GDM1 (cell line): ENCODE measurements around the gene OR7G2.

Experiments used
- DNase-seq: peaks from one replicate; lab custom pipeline; 2025; lab: John Stamatoyannopoulos, UW

Gene OR7G2

GRCh38 chr19:9107375-9107774 lies at the start of gene OR7G2:
Gene OR7G2, minus strand, starts transcription at chr19:9107475. Its CDS starts 4,232 bp downstream, at chr19:9103243.
- no peak for DNase-seq

GRCh38 chr19:9156304-9156703 lies 49.0 kb upstream of the OR7G2 start:
- no peak for DNase-seq

DNA sequence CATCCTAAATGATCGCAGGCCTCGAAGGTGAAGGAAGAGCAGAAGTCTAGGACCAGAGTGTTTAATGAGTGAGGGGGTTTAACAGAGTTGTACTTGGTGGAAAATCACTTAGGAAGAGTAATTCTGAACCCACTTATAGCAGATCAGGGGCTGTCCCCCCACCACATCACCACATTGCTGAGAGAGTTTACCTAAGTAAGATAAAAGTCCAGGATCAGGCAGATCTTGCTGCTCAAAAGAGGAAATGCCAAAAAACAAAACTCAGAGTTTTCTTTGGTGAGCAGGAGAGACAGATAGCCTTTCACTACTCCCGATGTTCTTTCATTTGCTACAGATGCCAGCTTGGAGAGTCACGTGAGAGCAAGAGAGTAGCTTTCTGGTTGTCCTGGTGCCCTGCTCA lies 48.3 kb upstream of the OR7G2 start:
- DNase-seq, result no peak

DNA sequence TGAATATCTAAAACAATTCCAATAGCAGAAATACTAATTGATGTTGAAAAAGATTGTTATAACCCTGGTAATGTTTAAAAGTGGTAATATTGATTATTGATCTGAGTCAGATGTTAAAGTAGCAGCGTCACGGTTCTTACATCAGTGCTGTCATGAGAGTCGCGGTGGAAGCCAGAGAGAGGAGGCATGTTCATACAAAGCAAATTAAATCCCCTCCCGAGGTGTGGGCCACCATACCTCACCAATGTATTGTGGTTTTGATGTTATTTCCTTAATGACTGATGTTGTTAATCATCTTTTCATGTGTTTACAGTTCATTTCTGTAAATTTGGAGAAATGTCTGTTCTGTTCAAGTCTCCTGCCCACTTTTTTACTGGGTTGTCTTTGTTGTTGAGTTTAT lies 44.1 kb upstream of the OR7G2 start:
- DNase-seq, result no peak

GRCh38 chr19:9150650-9151049 lies 43.4 kb upstream of the OR7G2 start:
- no peak for DNase-seq

DNA sequence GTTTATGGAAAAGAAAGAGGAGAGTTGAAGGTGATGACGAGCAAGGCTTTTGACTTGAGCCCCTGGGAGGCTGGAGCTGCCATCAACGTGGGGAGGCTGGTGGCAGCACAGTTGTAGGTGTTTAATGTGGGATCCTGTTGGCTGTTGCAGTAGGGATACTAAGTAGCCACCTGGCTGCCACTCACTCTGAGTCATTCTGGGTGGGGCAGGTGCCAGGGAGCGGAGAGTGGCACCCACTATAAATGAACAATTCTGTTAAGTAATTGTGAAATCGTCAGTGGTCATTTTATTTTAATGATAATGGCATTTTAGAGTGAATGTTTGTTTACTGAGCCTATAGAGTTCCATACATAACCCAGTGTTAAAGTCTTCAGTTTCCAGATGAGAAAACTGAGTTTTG lies 42.7 kb upstream of the OR7G2 start:
- DNase-seq, result no peak

GRCh38 chr19:9148697-9149096 lies 41.4 kb upstream of the OR7G2 start:
- no peak for DNase-seq

- no peak for DNase-seq
These were observed 39.6 kb upstream of the OR7G2 start for GRCh38 chr19:9146882-9147281.

DNA sequence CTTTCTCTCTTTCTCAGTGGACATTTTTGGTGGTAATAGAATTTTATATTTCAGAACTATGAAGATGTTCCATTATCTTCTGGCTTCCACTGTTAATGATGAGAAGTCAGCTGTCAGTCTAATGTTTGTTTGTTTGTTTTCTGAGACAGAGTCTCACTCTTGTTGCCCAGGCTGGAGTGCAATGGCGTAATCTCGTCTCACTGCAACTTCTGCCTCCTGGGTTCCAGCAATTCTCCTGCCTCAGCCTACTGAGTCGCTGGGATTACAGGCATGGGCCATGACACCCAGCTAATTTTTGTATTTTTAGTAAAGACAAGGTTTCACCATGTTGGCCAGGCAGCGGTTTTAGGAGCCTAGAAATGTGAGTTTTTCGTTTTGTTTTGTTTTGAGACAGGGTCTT lies 37.6 kb upstream of the OR7G2 start:
- no peak for DNase-seq

DNA sequence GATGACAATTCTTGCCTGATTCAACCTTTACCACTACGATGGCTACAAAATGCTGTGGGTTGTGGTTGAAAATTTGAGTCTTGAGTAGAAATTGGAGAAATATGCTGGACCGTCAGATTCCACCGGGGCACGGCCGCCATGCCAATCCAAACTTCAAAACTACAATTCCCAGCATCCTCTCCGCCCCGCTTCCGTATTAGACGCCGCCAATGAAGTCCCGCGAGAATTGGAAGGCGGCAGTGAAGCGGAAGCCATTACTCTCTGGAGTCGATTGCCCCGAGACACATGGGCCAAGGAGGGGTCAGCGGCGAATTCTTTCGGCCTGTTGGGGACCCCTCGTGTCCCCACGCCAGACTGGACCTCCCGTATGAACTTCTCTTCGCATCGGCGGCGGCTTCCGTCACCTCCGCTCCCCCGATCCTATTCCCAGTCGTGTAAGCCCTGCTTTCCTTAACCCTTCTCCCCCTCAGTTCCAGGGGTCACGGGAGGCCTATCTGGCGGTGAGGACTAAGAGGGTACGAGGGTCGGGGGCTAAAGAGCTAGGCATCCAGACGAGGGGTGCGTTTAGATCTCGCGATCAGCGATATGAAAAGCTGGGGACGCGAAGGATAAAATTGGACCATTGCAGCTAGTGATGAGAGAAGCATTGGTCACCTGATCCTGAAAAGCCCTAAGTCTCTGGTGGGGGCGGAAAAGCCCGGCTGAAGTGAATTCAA lies 33.0 kb upstream of the OR7G2 start, which contains the start of gene ZNF317:
ZNF317 (plus strand) TSS at position 239 of the 716 bp plus-strand sequence. CDS start 15,620 bp downstream, outside the sequence.
- DNase-seq, result peak; percentile 81

DNA sequence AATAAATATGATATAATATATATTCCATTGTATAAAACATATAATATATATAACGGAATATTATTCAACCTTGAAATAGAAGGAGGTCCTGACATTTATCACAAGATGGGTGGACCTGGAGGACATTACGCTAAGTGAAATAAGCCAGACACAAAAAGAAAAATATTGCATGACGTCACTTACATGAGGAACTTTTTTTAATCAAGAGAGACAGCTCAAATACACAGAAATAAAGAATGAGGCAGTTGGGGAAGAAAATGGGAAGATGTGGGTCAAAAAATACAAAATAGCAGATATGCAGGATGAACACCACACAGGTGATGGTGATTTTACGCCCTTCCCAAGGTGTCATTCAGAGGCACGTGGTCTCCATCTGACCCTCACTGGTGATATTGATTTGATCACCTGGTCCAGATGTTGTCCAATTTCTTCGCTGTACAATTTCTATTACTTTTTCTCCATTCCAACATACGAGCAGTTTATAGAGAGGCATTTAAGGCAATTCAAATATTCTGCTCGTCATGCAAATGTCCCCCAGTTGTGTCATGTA lies 32.4 kb upstream of the OR7G2 start:
- DNase-seq, result no peak

DNA sequence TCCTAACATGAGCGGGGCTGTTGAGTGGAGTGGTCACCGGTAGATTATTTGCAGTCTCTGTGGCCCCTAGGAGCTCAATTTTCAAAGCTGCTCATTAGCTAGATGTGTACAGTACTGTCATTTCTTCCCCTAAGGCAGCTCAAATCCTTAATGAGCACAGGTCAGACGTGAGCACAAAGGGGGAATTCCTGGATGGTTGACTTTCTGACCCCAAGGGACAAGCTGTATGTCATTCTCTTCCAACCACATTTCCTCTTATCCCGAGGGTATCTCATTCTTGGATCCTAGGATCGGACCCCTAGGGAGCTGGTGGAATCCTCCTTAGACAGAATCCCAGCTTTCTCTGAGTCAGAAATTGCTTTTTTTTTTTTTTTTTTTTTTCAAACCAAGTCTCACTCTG lies 25.1 kb upstream of the OR7G2 start:
- DNase-seq, result no peak

DNA sequence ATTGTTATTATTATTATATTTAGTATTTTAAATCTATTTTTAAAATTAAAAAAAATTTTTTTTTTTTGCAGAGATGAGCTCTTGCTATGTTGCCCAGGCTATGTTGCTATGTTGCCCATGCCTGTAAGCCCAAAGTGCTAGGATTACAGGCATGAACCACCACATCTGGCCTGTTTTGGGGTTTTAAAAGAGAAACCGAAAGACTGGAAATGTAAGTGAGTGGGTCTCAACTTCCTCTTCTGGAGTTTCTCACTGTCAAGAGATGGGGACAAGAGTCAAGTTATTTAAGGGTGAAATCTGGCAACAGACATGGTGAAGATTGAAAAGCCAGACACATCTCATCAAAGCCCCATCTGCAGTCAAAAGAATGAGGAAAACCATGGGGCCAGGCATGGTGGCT lies 23.7 kb upstream of the OR7G2 start:
- no peak for DNase-seq

DNA sequence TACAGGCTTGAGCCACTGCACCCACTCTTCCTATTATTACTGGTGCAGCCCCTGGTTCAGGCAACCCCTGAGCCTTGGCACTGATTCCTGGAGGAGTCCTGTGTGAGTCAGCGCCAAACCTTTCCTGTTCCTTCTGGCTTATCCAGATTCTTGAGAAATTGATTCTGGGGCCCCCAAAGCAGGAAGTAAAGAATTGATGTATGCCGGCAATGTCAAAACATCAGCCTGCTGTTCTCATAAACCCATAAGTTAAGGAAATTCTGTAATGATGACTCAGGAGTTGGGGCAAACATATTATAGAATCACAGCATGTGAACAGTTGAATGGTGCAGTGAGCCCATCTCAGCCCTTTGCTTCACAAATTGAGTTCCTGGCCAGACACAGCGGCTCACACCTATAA lies 20.9 kb upstream of the OR7G2 start:
- no peak for DNase-seq

DNA sequence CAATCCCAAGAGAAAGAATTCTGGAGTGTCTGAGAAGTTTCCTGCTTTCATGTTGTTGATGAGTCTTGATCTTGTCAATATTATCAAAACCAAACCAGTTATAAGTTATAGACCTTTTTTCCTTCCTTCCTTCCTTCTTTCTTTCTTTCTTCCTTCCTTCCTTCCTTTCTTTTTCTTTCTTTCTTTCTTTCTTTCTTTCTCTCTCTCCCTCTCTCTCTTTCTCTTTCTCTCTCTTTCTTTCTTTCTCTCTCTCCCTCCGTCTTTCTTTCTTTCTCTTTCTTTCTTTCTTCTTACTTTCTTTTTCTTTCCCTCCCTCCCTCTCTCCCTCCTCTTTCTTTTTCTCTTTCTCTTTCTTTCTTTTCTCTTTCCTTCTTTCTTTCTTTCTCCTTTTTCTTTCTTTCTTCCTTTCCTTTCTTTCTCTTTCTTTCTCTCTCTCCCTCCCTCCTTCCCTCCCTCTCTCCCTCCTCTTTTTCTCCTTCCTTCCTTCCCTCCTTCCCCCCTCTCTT lies 19.7 kb upstream of the OR7G2 start, which contains the start of gene OR7G3:
OR7G3 (minus strand) TSS at position 51 of the 506 bp plus-strand sequence; CDS start at position 51, 0 bp downstream.
- no peak for DNase-seq

DNA sequence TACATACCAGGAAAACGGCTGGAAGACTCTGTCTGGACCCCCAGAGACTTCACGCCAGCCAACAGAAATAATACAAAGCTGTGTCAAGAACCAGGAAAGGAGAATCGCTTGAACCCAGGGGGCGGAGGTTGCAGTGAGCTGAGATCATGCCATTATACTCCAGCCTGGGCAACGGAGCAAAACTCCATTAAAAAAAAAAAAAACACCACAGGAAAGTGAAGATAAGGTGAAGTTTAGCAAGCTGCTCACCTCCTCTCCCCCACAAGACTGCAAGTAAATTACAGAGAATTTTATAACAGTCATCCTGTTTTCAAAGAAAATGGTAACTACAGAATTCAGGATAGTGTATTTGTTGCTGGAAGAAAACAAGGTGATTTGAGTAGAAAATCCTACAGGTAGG lies 9.3 kb upstream of the OR7G2 start:
- DNase-seq, result no peak

DNA sequence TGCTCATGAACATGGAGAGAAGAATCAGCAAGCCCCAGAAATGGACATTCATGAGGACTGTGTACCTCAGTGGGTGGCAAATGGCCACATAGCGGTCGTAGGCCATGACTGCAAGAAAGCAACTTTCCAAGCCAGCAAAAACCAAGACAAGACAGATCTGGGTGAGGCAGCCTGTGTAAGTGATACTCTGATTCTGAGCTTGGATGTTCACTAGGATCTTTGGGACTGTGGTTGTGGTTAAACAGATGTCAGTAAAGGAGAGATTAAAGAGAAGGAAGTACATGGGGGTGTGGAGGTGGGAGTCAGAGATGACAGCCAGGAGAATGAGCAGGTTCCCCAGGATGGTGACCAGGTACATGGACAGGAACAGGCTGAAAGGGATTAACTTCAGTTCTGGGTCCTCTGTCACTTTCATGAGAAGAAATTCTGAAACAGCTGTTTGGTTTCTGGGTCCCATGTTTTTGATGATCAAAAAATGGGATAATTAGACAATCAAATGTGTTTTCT lies 8.1 kb upstream of the OR7G2 start, which contains the start of gene OR7G1:
OR7G1 (minus strand) TSS at position 457 of the 507 bp plus-strand sequence; CDS start at position 457, 0 bp downstream.
- DNase-seq, result no peak

- no peak for DNase-seq
These were observed 2.7 kb upstream of the OR7G2 start for GRCh38 chr19:9109959-9110358.

GRCh38 chr19:9086761-9087160 lies 20.5 kb downstream of the OR7G2 start, which contains the start of gene OR1M1:
Gene OR1M1, plus strand, starts transcription at chr19:9087061. Its CDS starts 6,184 bp downstream, at chr19:9093245.
- no peak for DNase-seq

DNA sequence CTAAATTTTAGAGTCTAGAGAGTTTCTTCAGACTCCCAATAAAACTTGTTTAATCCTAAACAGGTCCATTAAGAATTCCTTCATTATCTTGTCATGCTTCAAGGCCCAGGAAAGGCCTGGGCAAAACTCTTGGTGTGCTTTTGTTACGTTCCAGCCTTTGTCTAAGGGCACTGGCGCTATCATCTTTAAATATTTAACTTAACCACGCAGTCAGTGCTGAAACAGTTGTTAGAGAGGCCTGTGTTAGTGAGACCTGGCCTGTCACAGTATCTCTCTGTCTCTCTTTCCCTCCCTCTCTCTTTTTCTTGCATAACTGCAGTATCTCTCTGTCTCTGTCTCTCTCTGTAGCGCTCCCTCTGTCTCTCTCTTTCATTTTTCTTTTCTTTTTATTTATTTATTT lies 28.6 kb downstream of the OR7G2 start:
- no peak for DNase-seq

- no peak for DNase-seq
These were observed 30.4 kb downstream of the OR7G2 start for GRCh38 chr19:9076901-9077300.

DNA sequence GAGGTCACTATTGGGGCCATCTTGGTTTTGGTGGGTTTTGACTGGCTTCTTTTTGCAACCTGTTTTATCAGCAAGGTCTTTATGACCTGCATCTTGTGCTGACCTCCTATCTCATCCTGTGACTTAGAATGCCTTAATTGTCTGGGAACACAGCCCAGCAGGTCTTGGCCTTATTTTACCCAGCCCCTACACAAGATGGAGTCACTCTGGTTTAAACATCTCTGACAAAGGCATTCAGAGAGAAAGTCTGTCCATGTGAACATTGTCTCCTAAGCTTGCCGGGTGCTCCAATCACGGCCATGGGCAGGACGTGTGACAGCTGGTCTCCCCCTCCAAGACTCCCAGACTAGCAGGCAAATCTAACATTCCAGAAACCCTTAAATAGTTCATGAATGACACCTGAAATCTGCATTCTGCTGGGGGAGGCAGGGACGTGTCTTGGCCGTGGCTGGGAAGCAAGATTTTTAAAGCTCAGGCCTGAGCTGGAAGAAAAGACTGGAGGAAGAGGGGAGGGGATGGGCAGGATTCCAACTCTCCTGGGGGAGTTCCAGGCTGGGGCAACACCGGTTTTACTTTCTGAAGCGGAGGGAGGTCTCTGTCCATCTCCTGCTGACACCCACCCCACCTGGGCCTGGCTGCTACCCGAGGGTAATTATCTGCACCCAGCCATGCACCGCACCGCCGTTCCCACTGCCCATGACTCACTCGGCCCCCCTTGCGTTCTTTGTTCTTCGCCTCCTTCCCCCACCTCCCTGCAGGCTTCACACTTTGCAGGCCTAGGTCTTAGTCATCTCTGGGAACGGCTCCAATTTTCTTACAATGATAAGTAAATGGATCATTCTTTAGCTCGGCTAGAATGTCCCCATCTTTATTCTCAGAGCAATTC lies 32.0 kb downstream of the OR7G2 start:
- DNase-seq, result peak; percentile 50
